WTC11 (cell line): Measurements from ENCODE around the gene PPARA. TPM values are rescaled to one million over a fixed set of nuclear protein-coding genes. Genes with fewer than 3 reads are reported as not detected.

Source experiments
- ATAC-seq: fragments of 200-7000 bp; cut with Tn5 transposase; 2 replicates; pipeline ENCODE4 v1.10.0; 2021; ENCODE audit warnings: mild to moderate bottlenecking, moderate library complexity
- CTCF ChIA-PET: fragments of 300-600 bp; sonication (Branson Sonifier 250); formaldehyde crosslinking; loops from one replicate; lab custom pipeline; 2021; ENCODE audit warnings: antibody characterized with exemption; lab: Charles Lee
- POLR2A ChIA-PET: fragments of 350-600 bp; sonication (Branson Sonifier 250); formaldehyde crosslinking; loops from one replicate; lab custom pipeline; 2021; ENCODE audit warnings: antibody characterized with exemption; lab: Charles Lee
- DNase-seq: peaks from one replicate; pipeline ENCODE4 v3.0.0; 2021; ENCODE audit warnings: low spot score
- H3K27ac Mint-ChIP-seq: 2 replicates; pipeline ENCODE4 v1.8.0; 2021; ENCODE audit warnings: mixed read lengths
- H3K27me3 Mint-ChIP-seq: 2 replicates; pipeline ENCODE4 v1.8.0; 2021; ENCODE audit warnings: low read depth, mild to moderate bottlenecking, moderate library complexity, mixed read lengths
- H3K36me3 Mint-ChIP-seq: 2 replicates; pipeline ENCODE4 v1.8.0; 2021; ENCODE audit warnings: mixed read lengths
- H3K4me1 Mint-ChIP-seq: 2 replicates; pipeline ENCODE4 v1.8.0; 2022; ENCODE audit warnings: mixed read lengths
- H3K4me3 Mint-ChIP-seq: 2 replicates; pipeline ENCODE4 v1.8.0; 2021; ENCODE audit warnings: mild to moderate bottlenecking, moderate library complexity, mixed read lengths
- H3K9me3 Mint-ChIP-seq: 2 replicates; pipeline ENCODE4 v1.8.0; 2021; ENCODE audit warnings: mixed read lengths
- CBFB ChIP-seq: sonication (generic); formaldehyde crosslinking; IDR thresholded peaks from 2 replicates; pipeline ENCODE4 v1.8.1; 2022; ENCODE audit warnings: mild to moderate bottlenecking, low read depth, missing genetic modification reagents
- ESRRA ChIP-seq: sonication (generic); formaldehyde crosslinking; IDR thresholded peaks from 2 replicates; pipeline ENCODE4 v1.8.1; 2022; ENCODE audit warnings: mild to moderate bottlenecking, missing genetic modification reagents, borderline replicate concordance
- GABPB1 ChIP-seq: sonication (generic); formaldehyde crosslinking; IDR thresholded peaks from 2 replicates; pipeline ENCODE4 v1.8.1; 2023; ENCODE audit warnings: mild to moderate bottlenecking, missing genetic modification reagents
- GRHL2 ChIP-seq: fragments of 250-450 bp; sonication (Bioruptor Pico); IDR thresholded peaks from 2 replicates; pipeline ENCODE4 v1.8.0; 2022; ENCODE audit warnings: mild to moderate bottlenecking, moderate library complexity; ENCODE audit not compliant: insufficient replicate concordance, severe bottlenecking
- MXD4 ChIP-seq: fragments of 250-450 bp; sonication (Bioruptor Pico); IDR thresholded peaks from 2 replicates; pipeline ENCODE4 v1.8.0; 2021; ENCODE audit warnings: mild to moderate bottlenecking, moderate library complexity, borderline replicate concordance
- TEAD4 ChIP-seq: sonication (generic); formaldehyde crosslinking; IDR thresholded peaks from 2 replicates; pipeline ENCODE4 v1.8.0; 2022; ENCODE audit warnings: mild to moderate bottlenecking, missing genetic modification reagents
- ZNF121 ChIP-seq: sonication (generic); formaldehyde crosslinking; IDR thresholded peaks from 2 replicates; pipeline ENCODE4 v1.8.0; 2023; ENCODE audit warnings: missing genetic modification reagents
- ZNF219 ChIP-seq: sonication (generic); formaldehyde crosslinking; IDR thresholded peaks from 2 replicates; pipeline ENCODE4 v1.8.0; 2023; ENCODE audit warnings: missing genetic modification reagents, mild to moderate bottlenecking, borderline replicate concordance
- ZNF263 ChIP-seq: sonication (generic); formaldehyde crosslinking; IDR thresholded peaks from 2 replicates; pipeline ENCODE4 v1.8.1; 2022; ENCODE audit warnings: low read depth, mild to moderate bottlenecking, moderate library complexity, missing genetic modification reagents
- ZNF317 ChIP-seq: sonication (generic); formaldehyde crosslinking; IDR thresholded peaks from 2 replicates; pipeline ENCODE4 v1.8.1; 2023; ENCODE audit warnings: low read depth, mild to moderate bottlenecking, moderate library complexity, missing genetic modification reagents, borderline replicate concordance
- total RNA-seq: library from RNA; stranded (reverse); gene quantifications from 3 replicates; pipeline ENCODE4 v1.2.3, GENCODE V29; 2021
- TF ChIP-seq, protein P1 (sequence below): sonication (generic); formaldehyde crosslinking; IDR thresholded peaks from 2 replicates; pipeline ENCODE4 v1.8.0; 2022; ENCODE audit warnings: mild to moderate bottlenecking, missing genetic modification reagents
- TF ChIP-seq, protein P2 (sequence below): sonication (generic); formaldehyde crosslinking; IDR thresholded peaks from 2 replicates; pipeline ENCODE4 v1.8.0; 2023; ENCODE audit warnings: missing genetic modification reagents
- TF ChIP-seq, protein P3 (sequence below): sonication (generic); formaldehyde crosslinking; IDR thresholded peaks from 2 replicates; pipeline ENCODE4 v1.8.1; 2023; ENCODE audit warnings: mild to moderate bottlenecking, missing genetic modification reagents
- TF ChIP-seq, protein P4 (sequence below): sonication (generic); formaldehyde crosslinking; IDR thresholded peaks from 2 replicates; pipeline ENCODE4 v1.8.0; 2022; ENCODE audit warnings: mild to moderate bottlenecking, missing genetic modification reagents
- TF ChIP-seq, protein P5 (sequence below): sonication (generic); formaldehyde crosslinking; IDR thresholded peaks from 2 replicates; pipeline ENCODE4 v1.8.0; 2023; ENCODE audit warnings: mild to moderate bottlenecking, missing genetic modification reagents
- TF ChIP-seq, protein P6 (sequence below): fragments of 250-450 bp; sonication (Bioruptor Pico); IDR thresholded peaks from 2 replicates; pipeline ENCODE4 v1.9.0; 2021; ENCODE audit warnings: mild to moderate bottlenecking
- TF ChIP-seq, protein P7 (sequence below): sonication (generic); formaldehyde crosslinking; IDR thresholded peaks from 2 replicates; pipeline ENCODE4 v1.8.0; 2022; ENCODE audit warnings: mild to moderate bottlenecking, missing genetic modification reagents

PPARA gene
- total RNA-seq, 1 experiment from 2014 or later = 9.3 TPM

DNA sequence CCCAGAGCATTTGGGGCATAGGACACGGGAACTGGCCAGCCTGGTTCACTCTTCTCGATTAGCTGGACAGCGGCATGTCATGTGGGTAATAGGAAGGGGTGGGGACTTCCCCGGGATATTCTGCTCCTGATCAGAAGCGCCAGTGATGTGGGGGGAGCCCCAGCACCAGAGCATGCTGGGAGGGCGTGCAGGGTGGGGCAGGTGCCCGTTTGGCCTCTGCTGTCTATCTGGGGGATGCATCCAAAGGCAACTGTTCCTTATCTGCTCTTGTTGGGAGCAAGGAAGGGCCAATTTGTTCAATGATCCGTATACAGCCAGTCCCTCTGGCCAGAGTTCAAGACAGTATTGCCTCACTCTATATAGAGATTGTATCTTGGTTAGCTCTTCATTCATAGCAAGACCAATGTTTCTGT is 43.6 kb downstream of the PPARA start (continued):
- TF ChIP-seq ZNF317 (CRISPR knock-in tag) (no peak), ESRRA (CRISPR knock-in tag) (no peak)
- TF ChIP-seq, protein P1, sequence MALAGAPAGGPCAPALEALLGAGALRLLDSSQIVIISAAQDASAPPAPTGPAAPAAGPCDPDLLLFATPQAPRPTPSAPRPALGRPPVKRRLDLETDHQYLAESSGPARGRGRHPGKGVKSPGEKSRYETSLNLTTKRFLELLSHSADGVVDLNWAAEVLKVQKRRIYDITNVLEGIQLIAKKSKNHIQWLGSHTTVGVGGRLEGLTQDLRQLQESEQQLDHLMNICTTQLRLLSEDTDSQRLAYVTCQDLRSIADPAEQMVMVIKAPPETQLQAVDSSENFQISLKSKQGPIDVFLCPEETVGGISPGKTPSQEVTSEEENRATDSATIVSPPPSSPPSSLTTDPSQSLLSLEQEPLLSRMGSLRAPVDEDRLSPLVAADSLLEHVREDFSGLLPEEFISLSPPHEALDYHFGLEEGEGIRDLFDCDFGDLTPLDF (CRISPR knock-in tag) = no peak
- TF ChIP-seq, protein P2, sequence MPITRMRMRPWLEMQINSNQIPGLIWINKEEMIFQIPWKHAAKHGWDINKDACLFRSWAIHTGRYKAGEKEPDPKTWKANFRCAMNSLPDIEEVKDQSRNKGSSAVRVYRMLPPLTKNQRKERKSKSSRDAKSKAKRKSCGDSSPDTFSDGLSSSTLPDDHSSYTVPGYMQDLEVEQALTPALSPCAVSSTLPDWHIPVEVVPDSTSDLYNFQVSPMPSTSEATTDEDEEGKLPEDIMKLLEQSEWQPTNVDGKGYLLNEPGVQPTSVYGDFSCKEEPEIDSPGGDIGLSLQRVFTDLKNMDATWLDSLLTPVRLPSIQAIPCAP = no peak

DNA sequence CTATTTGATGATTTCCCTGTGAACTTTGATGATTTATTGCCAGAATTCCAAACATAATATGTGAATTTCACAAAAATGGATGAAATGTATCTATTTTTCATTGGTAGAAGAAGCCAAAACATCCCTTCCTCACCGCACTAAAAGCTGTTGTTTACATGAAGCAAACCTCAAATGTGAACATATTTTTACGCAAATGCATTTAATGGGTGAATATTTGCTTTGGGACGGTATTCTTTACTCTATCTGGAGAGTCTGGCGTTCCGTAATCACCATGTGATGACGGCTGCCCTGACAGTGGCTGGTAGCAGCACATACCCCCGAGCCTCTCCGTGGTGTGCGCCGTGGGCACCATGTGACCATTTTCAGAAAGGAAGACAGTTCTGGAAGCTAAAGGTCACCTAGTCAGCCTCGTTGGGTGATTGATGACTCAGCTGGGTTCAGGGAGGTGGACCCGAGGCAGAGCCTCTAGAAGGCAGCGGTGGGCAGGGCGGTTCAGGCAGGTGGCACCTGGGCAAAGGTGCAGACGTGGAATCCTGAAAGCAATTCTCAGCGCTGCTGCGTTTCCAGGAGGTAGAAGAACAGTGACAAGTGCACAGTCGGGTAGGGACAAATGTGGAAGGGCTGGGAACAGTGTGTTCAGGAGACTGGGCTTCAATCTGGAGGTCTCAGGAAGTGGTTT is 45.3 kb downstream of the PPARA start:
- Mint-ChIP-seq H3K4me3 (no peak overlapping the region), H3K27ac (peak overlapping the region; percentile 71; the same call in 1 of the 2 replicates)
- CTCF ChIA-PET = no interaction called here

DNA sequence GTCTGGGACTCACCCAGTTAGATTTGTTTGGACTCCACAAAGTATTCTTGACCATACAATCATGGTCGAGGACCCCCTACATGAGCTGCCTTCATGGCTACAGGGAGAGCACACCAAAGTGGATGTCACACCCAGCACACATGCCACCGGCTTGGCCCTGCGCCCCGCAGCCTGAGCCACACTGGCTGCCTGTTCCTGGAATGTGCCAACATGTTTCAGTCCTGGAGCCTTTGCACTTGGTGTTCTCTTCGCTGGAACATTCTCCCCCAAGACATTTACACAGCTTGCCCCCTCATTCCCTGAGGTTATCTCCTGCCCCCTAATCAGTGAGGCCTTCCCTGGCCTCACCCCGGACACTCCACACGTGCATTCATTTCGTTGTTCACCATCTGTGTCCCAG is 46.0 kb downstream of the PPARA start:
- TF ChIP-seq MXD4 (no peak), ZNF121 (CRISPR knock-in tag) (no peak), ZNF219 (no peak), CBFB (no peak), GRHL2 (no peak), TEAD4 (CRISPR knock-in tag) (no peak), GABPB1 (CRISPR knock-in tag) (no peak)
- TF ChIP-seq, protein P3, sequence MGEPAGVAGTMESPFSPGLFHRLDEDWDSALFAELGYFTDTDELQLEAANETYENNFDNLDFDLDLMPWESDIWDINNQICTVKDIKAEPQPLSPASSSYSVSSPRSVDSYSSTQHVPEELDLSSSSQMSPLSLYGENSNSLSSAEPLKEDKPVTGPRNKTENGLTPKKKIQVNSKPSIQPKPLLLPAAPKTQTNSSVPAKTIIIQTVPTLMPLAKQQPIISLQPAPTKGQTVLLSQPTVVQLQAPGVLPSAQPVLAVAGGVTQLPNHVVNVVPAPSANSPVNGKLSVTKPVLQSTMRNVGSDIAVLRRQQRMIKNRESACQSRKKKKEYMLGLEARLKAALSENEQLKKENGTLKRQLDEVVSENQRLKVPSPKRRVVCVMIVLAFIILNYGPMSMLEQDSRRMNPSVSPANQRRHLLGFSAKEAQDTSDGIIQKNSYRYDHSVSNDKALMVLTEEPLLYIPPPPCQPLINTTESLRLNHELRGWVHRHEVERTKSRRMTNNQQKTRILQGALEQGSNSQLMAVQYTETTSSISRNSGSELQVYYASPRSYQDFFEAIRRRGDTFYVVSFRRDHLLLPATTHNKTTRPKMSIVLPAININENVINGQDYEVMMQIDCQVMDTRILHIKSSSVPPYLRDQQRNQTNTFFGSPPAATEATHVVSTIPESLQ (CRISPR knock-in tag) = no peak
- TF ChIP-seq, protein P4, sequence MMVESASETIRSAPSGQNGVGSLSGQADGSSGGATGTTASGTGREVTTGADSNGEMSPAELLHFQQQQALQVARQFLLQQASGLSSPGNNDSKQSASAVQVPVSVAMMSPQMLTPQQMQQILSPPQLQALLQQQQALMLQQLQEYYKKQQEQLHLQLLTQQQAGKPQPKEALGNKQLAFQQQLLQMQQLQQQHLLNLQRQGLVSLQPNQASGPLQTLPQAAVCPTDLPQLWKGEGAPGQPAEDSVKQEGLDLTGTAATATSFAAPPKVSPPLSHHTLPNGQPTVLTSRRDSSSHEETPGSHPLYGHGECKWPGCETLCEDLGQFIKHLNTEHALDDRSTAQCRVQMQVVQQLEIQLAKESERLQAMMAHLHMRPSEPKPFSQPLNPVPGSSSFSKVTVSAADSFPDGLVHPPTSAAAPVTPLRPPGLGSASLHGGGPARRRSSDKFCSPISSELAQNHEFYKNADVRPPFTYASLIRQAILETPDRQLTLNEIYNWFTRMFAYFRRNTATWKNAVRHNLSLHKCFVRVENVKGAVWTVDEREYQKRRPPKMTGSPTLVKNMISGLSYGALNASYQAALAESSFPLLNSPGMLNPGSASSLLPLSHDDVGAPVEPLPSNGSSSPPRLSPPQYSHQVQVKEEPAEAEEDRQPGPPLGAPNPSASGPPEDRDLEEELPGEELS (CRISPR knock-in tag) = no peak
- TF ChIP-seq, protein P5, sequence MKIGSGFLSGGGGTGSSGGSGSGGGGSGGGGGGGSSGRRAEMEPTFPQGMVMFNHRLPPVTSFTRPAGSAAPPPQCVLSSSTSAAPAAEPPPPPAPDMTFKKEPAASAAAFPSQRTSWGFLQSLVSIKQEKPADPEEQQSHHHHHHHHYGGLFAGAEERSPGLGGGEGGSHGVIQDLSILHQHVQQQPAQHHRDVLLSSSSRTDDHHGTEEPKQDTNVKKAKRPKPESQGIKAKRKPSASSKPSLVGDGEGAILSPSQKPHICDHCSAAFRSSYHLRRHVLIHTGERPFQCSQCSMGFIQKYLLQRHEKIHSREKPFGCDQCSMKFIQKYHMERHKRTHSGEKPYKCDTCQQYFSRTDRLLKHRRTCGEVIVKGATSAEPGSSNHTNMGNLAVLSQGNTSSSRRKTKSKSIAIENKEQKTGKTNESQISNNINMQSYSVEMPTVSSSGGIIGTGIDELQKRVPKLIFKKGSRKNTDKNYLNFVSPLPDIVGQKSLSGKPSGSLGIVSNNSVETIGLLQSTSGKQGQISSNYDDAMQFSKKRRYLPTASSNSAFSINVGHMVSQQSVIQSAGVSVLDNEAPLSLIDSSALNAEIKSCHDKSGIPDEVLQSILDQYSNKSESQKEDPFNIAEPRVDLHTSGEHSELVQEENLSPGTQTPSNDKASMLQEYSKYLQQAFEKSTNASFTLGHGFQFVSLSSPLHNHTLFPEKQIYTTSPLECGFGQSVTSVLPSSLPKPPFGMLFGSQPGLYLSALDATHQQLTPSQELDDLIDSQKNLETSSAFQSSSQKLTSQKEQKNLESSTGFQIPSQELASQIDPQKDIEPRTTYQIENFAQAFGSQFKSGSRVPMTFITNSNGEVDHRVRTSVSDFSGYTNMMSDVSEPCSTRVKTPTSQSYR (CRISPR knock-in tag) = no peak
- TF ChIP-seq, protein P6, sequence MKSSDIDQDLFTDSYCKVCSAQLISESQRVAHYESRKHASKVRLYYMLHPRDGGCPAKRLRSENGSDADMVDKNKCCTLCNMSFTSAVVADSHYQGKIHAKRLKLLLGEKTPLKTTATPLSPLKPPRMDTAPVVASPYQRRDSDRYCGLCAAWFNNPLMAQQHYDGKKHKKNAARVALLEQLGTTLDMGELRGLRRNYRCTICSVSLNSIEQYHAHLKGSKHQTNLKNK (CRISPR knock-in tag) = no peak
- CTCF ChIA-PET = no interaction called here
- no peaks in the 10 kb centered on the region for H3K36me3 Mint-ChIP-seq
- H3K27me3 Mint-ChIP-seq = no peaks in the 10 kb centered on the region; the same call in 1 of the 2 replicates
- H3K4me3 Mint-ChIP-seq = no peak overlapping the region
- no peak overlapping the region for H3K27ac Mint-ChIP-seq
- ATAC-seq (no peak), DNase-seq (no peak)
- peaks cover 5% of the 10 kb centered on the region for H3K9me3 Mint-ChIP-seq
- POLR2A ChIA-PET = no interaction called here
- H3K4me1 Mint-ChIP-seq = peaks cover 11% of the 10 kb centered on the region

More for the DNA sequence above, 45.3 kb downstream of the PPARA start:
- ATAC-seq (no peak), DNase-seq (no peak)
- peaks cover 6% of the 10 kb centered on the region; the same call in 1 of the 2 replicates for H3K4me1 Mint-ChIP-seq
- TF ChIP-seq, protein P7, sequence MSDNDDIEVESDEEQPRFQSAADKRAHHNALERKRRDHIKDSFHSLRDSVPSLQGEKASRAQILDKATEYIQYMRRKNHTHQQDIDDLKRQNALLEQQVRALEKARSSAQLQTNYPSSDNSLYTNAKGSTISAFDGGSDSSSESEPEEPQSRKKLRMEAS = no peak
- TF ChIP-seq ZNF263 (CRISPR knock-in tag) = no peak
- H3K9me3 Mint-ChIP-seq = peaks cover 5% of the 10 kb centered on the region
- POLR2A ChIA-PET = no interaction called here
- H3K27me3 Mint-ChIP-seq = no peaks in the 10 kb centered on the region; the same call in 1 of the 2 replicates
- H3K36me3 Mint-ChIP-seq = no peaks in the 10 kb centered on the region
